Measurements from ENCODE around the gene EXOC3L2. TPM values are rescaled to one million over a fixed set of nuclear protein-coding genes. Genes with fewer than 3 reads are reported as not detected.

EXOC3L2 gene
- total RNA-seq, 1 experiment from 2014 or later: 0.61 TPM

DNA sequence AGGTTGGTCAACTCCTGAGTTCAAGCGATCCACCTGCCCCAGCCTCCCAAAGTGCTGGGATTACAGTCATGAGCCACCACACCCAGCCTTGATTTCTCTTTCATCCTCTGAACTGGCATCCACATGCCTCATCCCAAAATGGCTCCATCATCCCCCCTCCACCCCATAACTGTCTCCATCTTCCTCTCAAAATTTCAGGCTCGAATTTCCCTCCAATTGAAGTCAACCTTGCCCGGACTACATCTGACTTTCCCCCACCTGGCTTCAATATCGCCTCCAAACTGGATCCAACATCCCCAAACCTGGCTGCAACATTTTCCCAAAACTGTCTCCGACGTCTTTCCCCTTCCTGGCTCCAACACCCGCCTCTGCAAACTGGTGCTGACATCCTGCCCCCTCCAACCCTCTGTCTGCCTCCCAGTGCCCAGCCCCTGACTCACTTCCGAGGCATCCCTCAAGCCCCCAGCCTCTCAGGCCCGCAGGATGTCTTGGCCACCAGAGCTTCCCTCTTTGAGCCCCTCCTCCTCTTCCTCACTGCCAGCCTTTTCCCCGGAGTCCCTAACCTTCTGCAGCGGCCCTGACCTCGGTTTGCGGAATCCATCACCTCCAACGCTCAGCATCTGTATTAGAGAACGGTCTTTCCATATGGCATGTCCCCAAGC lies 943 bp downstream of the EXOC3L2 start:
- H2BK20ac ChIP-seq (ENCODE audit: low read depth, low read length, poor library complexity, severe bottlenecking): no peak overlapping the region
- no peak for DNase-seq
- no peaks in the 10 kb centered on the region for H3K4me1 ChIP-seq (ENCODE audit: insufficient read depth, low read length)
- no peak overlapping the region for H3K56ac ChIP-seq (ENCODE audit: insufficient read length, low read depth, low read length)
- no peak overlapping the region for H2BK5ac ChIP-seq (ENCODE audit: insufficient read length, low read length)
- no peaks in the 10 kb centered on the region for H4K20me1 ChIP-seq (ENCODE audit: control insufficient read depth, insufficient read depth, insufficient read length)
- no peak overlapping the region for H3K23ac ChIP-seq (ENCODE audit: insufficient read length, low read depth, low read length)
- Mint-ChIP-seq H3K27me3 (ENCODE audit: low read depth) (peaks cover 55% of the 10 kb centered on the region), H3K4me3 (no peak overlapping the region; a peak in 1 of 5 replicates), H3K36me3 (ENCODE audit: insufficient read depth in 1 of 3, low read depth in 3 of 3) (no peaks in the 10 kb centered on the region), H3K27ac (no peak overlapping the region), H3K4me1 (peaks cover 9 to 12% of the 10 kb centered on the region in 2 experiments; a peak in 2 of 4 replicates), H3K9me3 (no peaks in the 10 kb centered on the region; a peak in 1 of 5 replicates)
- no CpG with 5 or more reads among the region's 15 CpGs for WGBS (ENCODE audit: extremely low coverage, insufficient read length, low lambda C conversion rate)
- H3K27me3 ChIP-seq (ENCODE audit: insufficient read depth, low read length): no peaks in the 10 kb centered on the region
- H3K23me2 ChIP-seq (ENCODE audit: insufficient read length, low read depth, low read length, poor library complexity, severe bottlenecking): no peaks in the 10 kb centered on the region
- H2AK5ac ChIP-seq (ENCODE audit: insufficient read length, low read length): no peak overlapping the region
- H3K9ac ChIP-seq (ENCODE audit: extremely low read depth, insufficient read length, low read length): no peak overlapping the region
- TF ChIP-seq, protein P1, sequence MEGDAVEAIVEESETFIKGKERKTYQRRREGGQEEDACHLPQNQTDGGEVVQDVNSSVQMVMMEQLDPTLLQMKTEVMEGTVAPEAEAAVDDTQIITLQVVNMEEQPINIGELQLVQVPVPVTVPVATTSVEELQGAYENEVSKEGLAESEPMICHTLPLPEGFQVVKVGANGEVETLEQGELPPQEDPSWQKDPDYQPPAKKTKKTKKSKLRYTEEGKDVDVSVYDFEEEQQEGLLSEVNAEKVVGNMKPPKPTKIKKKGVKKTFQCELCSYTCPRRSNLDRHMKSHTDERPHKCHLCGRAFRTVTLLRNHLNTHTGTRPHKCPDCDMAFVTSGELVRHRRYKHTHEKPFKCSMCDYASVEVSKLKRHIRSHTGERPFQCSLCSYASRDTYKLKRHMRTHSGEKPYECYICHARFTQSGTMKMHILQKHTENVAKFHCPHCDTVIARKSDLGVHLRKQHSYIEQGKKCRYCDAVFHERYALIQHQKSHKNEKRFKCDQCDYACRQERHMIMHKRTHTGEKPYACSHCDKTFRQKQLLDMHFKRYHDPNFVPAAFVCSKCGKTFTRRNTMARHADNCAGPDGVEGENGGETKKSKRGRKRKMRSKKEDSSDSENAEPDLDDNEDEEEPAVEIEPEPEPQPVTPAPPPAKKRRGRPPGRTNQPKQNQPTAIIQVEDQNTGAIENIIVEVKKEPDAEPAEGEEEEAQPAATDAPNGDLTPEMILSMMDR (conservative IDR thresholded peaks at IDR 0.05): no peak
- H2BK15ac ChIP-seq (ENCODE audit: low read depth, low read length): no peak overlapping the region
- H2AFZ ChIP-seq (ENCODE audit: low read length): no peak overlapping the region
- H3T11ph ChIP-seq (ENCODE audit: low read length): no peak overlapping the region
- H3K27ac ChIP-seq (ENCODE audit: insufficient read length, low read depth, low read length): no peak overlapping the region
- H3K9me3 ChIP-seq (ENCODE audit: control insufficient read depth, low read depth, low read length): no peaks in the 10 kb centered on the region
- no peak overlapping the region for H2BK120ac ChIP-seq (ENCODE audit: low read depth, low read length, poor library complexity, severe bottlenecking)
- H4K91ac ChIP-seq (ENCODE audit: insufficient read length, low read depth, low read length): no peak overlapping the region
- H2BK12ac ChIP-seq (ENCODE audit: insufficient read length, low read depth, low read length): no peak overlapping the region
- H3K4ac ChIP-seq (ENCODE audit: low read depth, low read length): no peak overlapping the region
- no peaks in the 10 kb centered on the region for H3K79me2 ChIP-seq (ENCODE audit: insufficient read depth, low read length)
- H3K18ac ChIP-seq (ENCODE audit: insufficient read length, low read depth, low read length): no peak overlapping the region
- H4K5ac ChIP-seq (ENCODE audit: insufficient read length, low read depth, low read length): no peak overlapping the region
- H3K14ac ChIP-seq (ENCODE audit: insufficient read depth, low read length): no peak overlapping the region
- H3K79me1 ChIP-seq (ENCODE audit: insufficient read depth, low read depth, low read length, poor library complexity, severe bottlenecking): no peaks in the 10 kb centered on the region
- no peak overlapping the region for H3K4me2 ChIP-seq (ENCODE audit: insufficient read depth, insufficient read length, low read length)
- H4K8ac ChIP-seq (replicated peaks; ENCODE audit: insufficient read length, low read depth, low read length): no peak overlapping the region

All from H9 (cell line).